Keratinocyte (primary cell): ENCODE results near the gene RBMS3.

Experiments
- EZH2 ChIP-seq: IDR thresholded peaks from one replicate; pipeline ENCODE4 v1.6.1; 2012; ENCODE audit warnings: inconsistent platforms, mild to moderate bottlenecking, low read length, moderate library complexity
- TF ChIP-seq, protein P1 (sequence below), 3 experiments: IDR thresholded peaks in 1 of 3; conservative IDR thresholded peaks in 1 of 3; optimal IDR thresholded peaks in 1 of 3; 2 replicates in 2 of 3; 3 replicates in 1 of 3; pipeline versions ENCODE3 to v1.5.1; 2011; ENCODE audit warnings: low read length in 3 of 3, mild to moderate bottlenecking in 3 of 3, moderate library complexity in 2 of 3, control low read depth in 1 of 3, inconsistent platforms in 1 of 3; ENCODE audit not compliant: insufficient read depth in 2 of 3; ENCODE audit errors: extremely low read depth in 1 of 3

DNA sequence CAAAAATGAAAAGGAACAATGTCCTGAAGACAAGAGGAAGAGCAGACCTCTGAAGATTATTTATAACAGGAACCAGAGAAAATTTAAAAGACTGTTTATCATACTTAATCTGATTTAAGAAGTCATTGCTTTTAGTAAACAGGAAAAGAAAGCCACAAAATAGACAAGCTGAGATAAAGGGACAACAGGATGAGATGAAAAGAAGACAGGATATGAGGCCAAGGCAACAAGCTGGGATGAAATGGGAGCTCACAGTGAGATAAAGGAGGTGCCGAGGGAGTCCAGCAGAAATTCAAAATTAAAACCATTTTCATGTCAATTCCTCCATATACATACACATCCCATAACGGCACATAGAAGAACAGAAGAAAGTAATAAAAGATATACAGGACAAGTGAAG is 277.0 kb downstream of the RBMS3 start:
- TF ChIP-seq, protein P1, sequence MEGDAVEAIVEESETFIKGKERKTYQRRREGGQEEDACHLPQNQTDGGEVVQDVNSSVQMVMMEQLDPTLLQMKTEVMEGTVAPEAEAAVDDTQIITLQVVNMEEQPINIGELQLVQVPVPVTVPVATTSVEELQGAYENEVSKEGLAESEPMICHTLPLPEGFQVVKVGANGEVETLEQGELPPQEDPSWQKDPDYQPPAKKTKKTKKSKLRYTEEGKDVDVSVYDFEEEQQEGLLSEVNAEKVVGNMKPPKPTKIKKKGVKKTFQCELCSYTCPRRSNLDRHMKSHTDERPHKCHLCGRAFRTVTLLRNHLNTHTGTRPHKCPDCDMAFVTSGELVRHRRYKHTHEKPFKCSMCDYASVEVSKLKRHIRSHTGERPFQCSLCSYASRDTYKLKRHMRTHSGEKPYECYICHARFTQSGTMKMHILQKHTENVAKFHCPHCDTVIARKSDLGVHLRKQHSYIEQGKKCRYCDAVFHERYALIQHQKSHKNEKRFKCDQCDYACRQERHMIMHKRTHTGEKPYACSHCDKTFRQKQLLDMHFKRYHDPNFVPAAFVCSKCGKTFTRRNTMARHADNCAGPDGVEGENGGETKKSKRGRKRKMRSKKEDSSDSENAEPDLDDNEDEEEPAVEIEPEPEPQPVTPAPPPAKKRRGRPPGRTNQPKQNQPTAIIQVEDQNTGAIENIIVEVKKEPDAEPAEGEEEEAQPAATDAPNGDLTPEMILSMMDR (optimal IDR thresholded peaks at IDR 0.05 in 1 of 3, IDR thresholded peaks at IDR 0.05 in 1 of 3, conservative IDR thresholded peaks at IDR 0.05 in 1 of 3; ENCODE audit: extremely low read depth in 1 of 3, insufficient read depth in 2 of 3, low read length in 3 of 3), result no peak
- no peak for TF ChIP-seq EZH2
